Activated naive CD8-positive, alpha-beta T cell treated with anti-CD3 and anti-CD28 coated beads for 36 hours (primary cell): ENCODE results near the gene KLHL22. TPM values are rescaled to one million over a fixed set of nuclear protein-coding genes. Genes with fewer than 3 reads are reported as not detected.

Source experiments
- DNase-seq: peaks from one replicate; pipeline ENCODE4 v3.0.0; 2021
- H3K27ac Mint-ChIP-seq: one replicate; pipeline ENCODE4 v1.8.0; 2022; ENCODE audit warnings: mild to moderate bottlenecking, moderate library complexity, mixed read lengths
- H3K27me3 Mint-ChIP-seq: one replicate; pipeline ENCODE4 v1.8.0; 2022; ENCODE audit warnings: mild to moderate bottlenecking, mixed read lengths
- H3K36me3 Mint-ChIP-seq: one replicate; pipeline ENCODE4 v1.8.0; 2021; ENCODE audit warnings: mild to moderate bottlenecking, mixed read lengths
- H3K4me1 Mint-ChIP-seq: one replicate; pipeline ENCODE4 v1.8.0; 2021; ENCODE audit warnings: mixed read lengths
- H3K4me3 Mint-ChIP-seq: one replicate; pipeline ENCODE4 v1.8.0; 2022; ENCODE audit warnings: mild to moderate bottlenecking, moderate library complexity, mixed read lengths
- H3K9me3 Mint-ChIP-seq: one replicate; pipeline ENCODE4 v1.8.0; 2022; ENCODE audit warnings: mixed read lengths
- total RNA-seq, 2 experiments: library from RNA; stranded (reverse); gene quantifications; one replicate each; pipeline ENCODE4 v1.2.3, GENCODE V29; 2021

Gene KLHL22
- total RNA-seq, 2 experiments from 2014 or later, result 11.2 to 12.3 TPM

- Mint-ChIP-seq H3K27ac (no peak overlapping the region), H3K27me3 (no peaks in the 10 kb centered on the region), H3K9me3 (no peaks in the 10 kb centered on the region), H3K4me3 (no peak overlapping the region), H3K4me1 (peaks cover 59% of the 10 kb centered on the region), H3K36me3 (peaks cover 20% of the 10 kb centered on the region)
- DNase-seq, result no peak
Observed at GRCh38 chr22:20530368-20531153, 35.0 kb upstream of the KLHL22 start.

GRCh38 chr22:20528405-20528978 lies 32.9 kb upstream of the KLHL22 start:
- Mint-ChIP-seq H3K27ac (no peak overlapping the region), H3K36me3 (peaks cover 17% of the 10 kb centered on the region), H3K27me3 (no peaks in the 10 kb centered on the region), H3K4me3 (no peak overlapping the region), H3K4me1 (peaks cover 58% of the 10 kb centered on the region), H3K9me3 (no peaks in the 10 kb centered on the region)
- DNase-seq, result no peak

- Mint-ChIP-seq H3K4me1 (peaks cover 61% of the 10 kb centered on the region), H3K4me3 (no peak overlapping the region), H3K36me3 (peaks cover 27% of the 10 kb centered on the region), H3K27me3 (no peaks in the 10 kb centered on the region), H3K9me3 (no peaks in the 10 kb centered on the region), H3K27ac (no peak overlapping the region)
- DNase-seq, result no peak
Observed at GRCh38 chr22:20526628-20527355, 31.2 kb upstream of the KLHL22 start.

GRCh38 chr22:20526305-20526627 lies 30.7 kb upstream of the KLHL22 start:
- H3K4me3 Mint-ChIP-seq, result no peak overlapping the region
- no peaks in the 10 kb centered on the region for H3K9me3 Mint-ChIP-seq
- H3K27me3 Mint-ChIP-seq, result no peaks in the 10 kb centered on the region
- H3K36me3 Mint-ChIP-seq, result peaks cover 27% of the 10 kb centered on the region
- peaks cover 56% of the 10 kb centered on the region for H3K4me1 Mint-ChIP-seq
- H3K27ac Mint-ChIP-seq, result no peak overlapping the region
- no peak for DNase-seq

- H3K27me3 Mint-ChIP-seq, result no peaks in the 10 kb centered on the region
- H3K9me3 Mint-ChIP-seq, result no peaks in the 10 kb centered on the region
- no peak overlapping the region for H3K27ac Mint-ChIP-seq
- H3K4me3 Mint-ChIP-seq, result no peak overlapping the region
- no peak for DNase-seq
- peaks cover 36% of the 10 kb centered on the region for H3K36me3 Mint-ChIP-seq
- H3K4me1 Mint-ChIP-seq, result peaks cover 56% of the 10 kb centered on the region
Observed at GRCh38 chr22:20525048-20525447, 29.5 kb upstream of the KLHL22 start.

- Mint-ChIP-seq H3K4me3 (peak overlapping the region; percentile 55), H3K4me1 (peaks cover 63% of the 10 kb centered on the region), H3K9me3 (no peaks in the 10 kb centered on the region), H3K36me3 (peaks cover 40% of the 10 kb centered on the region), H3K27ac (peak overlapping the region; percentile 89), H3K27me3 (no peaks in the 10 kb centered on the region)
- peak; percentile 39 for DNase-seq
Observed at GRCh38 chr22:20524004-20524481, 28.4 kb upstream of the KLHL22 start.

GRCh38 chr22:20523086-20523983 lies 27.7 kb upstream of the KLHL22 start:
- Mint-ChIP-seq H3K36me3 (peaks cover 41% of the 10 kb centered on the region), H3K4me1 (peaks cover 65% of the 10 kb centered on the region), H3K9me3 (no peaks in the 10 kb centered on the region), H3K27ac (peak overlapping the region; percentile 82), H3K4me3 (no peak overlapping the region), H3K27me3 (no peaks in the 10 kb centered on the region)
- DNase-seq, result peak; percentile 17

- no peak for DNase-seq
- Mint-ChIP-seq H3K4me1 (peaks cover 68% of the 10 kb centered on the region), H3K36me3 (peaks cover 44% of the 10 kb centered on the region), H3K27me3 (no peaks in the 10 kb centered on the region), H3K9me3 (no peaks in the 10 kb centered on the region), H3K27ac (peak overlapping the region; percentile 11), H3K4me3 (no peak overlapping the region)
Observed at GRCh38 chr22:20522134-20523004, 26.8 kb upstream of the KLHL22 start.

- peak; percentile 52 for DNase-seq
- peaks cover 66% of the 10 kb centered on the region for H3K4me1 Mint-ChIP-seq
- H3K36me3 Mint-ChIP-seq, result peaks cover 47% of the 10 kb centered on the region
- H3K4me3 Mint-ChIP-seq, result no peak overlapping the region
- no peaks in the 10 kb centered on the region for H3K9me3 Mint-ChIP-seq
- H3K27ac Mint-ChIP-seq, result peak overlapping the region; percentile 74
- no peaks in the 10 kb centered on the region for H3K27me3 Mint-ChIP-seq
Observed at GRCh38 chr22:20520093-20520511, 24.5 kb upstream of the KLHL22 start.

- Mint-ChIP-seq H3K27ac (peak overlapping the region; percentile 74), H3K4me3 (no peak overlapping the region)
Observed at GRCh38 chr22:20519558-20519957, 24.0 kb upstream of the KLHL22 start.

GRCh38 chr22:20517841-20518592 lies 22.4 kb upstream of the KLHL22 start:
- no peak for DNase-seq
- H3K36me3 Mint-ChIP-seq, result peaks cover 49% of the 10 kb centered on the region
- H3K27me3 Mint-ChIP-seq, result no peaks in the 10 kb centered on the region
- H3K27ac Mint-ChIP-seq, result no peak overlapping the region
- no peaks in the 10 kb centered on the region for H3K9me3 Mint-ChIP-seq
- H3K4me3 Mint-ChIP-seq, result no peak overlapping the region
- peaks cover 63% of the 10 kb centered on the region for H3K4me1 Mint-ChIP-seq

More at GRCh38 chr22:20519558-20519957, 24.0 kb upstream of the KLHL22 start:
- Mint-ChIP-seq H3K27me3 (no peaks in the 10 kb centered on the region), H3K9me3 (no peaks in the 10 kb centered on the region), H3K4me1 (peaks cover 66% of the 10 kb centered on the region), H3K36me3 (peaks cover 50% of the 10 kb centered on the region)
- no peak for DNase-seq

GRCh38 chr22:20517422-20517821 lies 21.8 kb upstream of the KLHL22 start:
- no peak for DNase-seq
- Mint-ChIP-seq H3K9me3 (no peaks in the 10 kb centered on the region), H3K27ac (peak overlapping the region; percentile 64), H3K4me3 (no peak overlapping the region), H3K36me3 (peaks cover 47% of the 10 kb centered on the region), H3K27me3 (no peaks in the 10 kb centered on the region), H3K4me1 (peaks cover 57% of the 10 kb centered on the region)

- no peak for DNase-seq
- Mint-ChIP-seq H3K9me3 (no peaks in the 10 kb centered on the region), H3K4me1 (peaks cover 60% of the 10 kb centered on the region), H3K36me3 (peaks cover 48% of the 10 kb centered on the region), H3K27ac (no peak overlapping the region), H3K4me3 (no peak overlapping the region), H3K27me3 (no peaks in the 10 kb centered on the region)
Observed at GRCh38 chr22:20516399-20516798, 20.8 kb upstream of the KLHL22 start.
